Duodenal mucosa (tissue), 2 donors: Measurements from ENCODE around the gene DCD.

Experiments used
- H3K27ac ChIP-seq: one replicate; pipeline ENCODE4 v1.7.0; 2013; ENCODE audit warnings: low read depth, low read length
- H3K27me3 ChIP-seq, 2 donors: one replicate each; pipeline ENCODE4 v1.7.0; 2013; ENCODE audit warnings: low read length in 2 of 2, control low read depth in 1 of 2; ENCODE audit not compliant: insufficient read depth in 2 of 2, control insufficient read depth in 1 of 2
- H3K36me3 ChIP-seq, 2 donors: one replicate each; pipeline ENCODE4 v1.7.0; 2013; ENCODE audit warnings: low read length in 2 of 2, control low read depth in 1 of 2; ENCODE audit not compliant: insufficient read depth in 2 of 2, control insufficient read depth in 1 of 2
- H3K4me1 ChIP-seq, 2 donors: one replicate each; pipeline ENCODE4 v1.7.0; 2013; ENCODE audit warnings: low read length in 2 of 2, control low read depth in 1 of 2; ENCODE audit not compliant: insufficient read depth in 2 of 2, control insufficient read depth in 1 of 2
- H3K4me3 ChIP-seq, 2 donors: one replicate each; pipeline ENCODE4 v1.7.0; 2013; ENCODE audit warnings: low read length in 2 of 2, low read depth in 1 of 2
- H3K9ac ChIP-seq, 2 donors: one replicate each; pipeline ENCODE4 v1.7.0; 2013; ENCODE audit warnings: low read length in 2 of 2, low read depth in 1 of 2
- H3K9me3 ChIP-seq, 2 donors: one replicate each; pipeline ENCODE4 v1.7.0; 2013; ENCODE audit warnings: low read length in 2 of 2, control low read depth in 1 of 2; ENCODE audit not compliant: control insufficient read depth in 1 of 2

The DCD gene

DNA sequence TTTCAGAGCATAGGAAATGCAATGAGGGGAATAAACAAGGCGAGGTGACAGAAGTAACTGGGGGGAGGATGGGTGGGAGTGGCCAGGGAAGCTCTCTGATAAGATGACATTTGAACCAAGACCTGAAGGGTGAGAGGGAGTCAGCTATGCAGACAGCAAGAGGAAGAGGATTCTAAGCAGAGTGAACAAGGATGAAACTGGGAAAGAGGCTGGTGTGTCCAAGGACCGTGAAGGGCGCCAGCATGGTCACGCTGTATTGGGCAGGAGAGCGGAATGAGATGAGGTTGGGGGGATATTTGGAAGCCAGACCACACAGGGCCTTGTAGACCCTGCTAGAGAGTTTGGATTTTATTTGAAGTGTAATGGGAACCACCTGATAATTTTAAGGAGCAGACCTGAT lies 49.2 kb downstream of the DCD start:
- no peak overlapping the region for H3K4me3 ChIP-seq
- H3K4me1 ChIP-seq = no peaks in the 10 kb centered on the region
- H3K27me3 ChIP-seq = peaks cover 0 to 5% of the 10 kb centered on the region in 2 donors
- no peaks in the 10 kb centered on the region for H3K36me3 ChIP-seq
- no peak overlapping the region for H3K9ac ChIP-seq
- H3K9me3 ChIP-seq = no peaks in the 10 kb centered on the region
- no peak overlapping the region for H3K27ac ChIP-seq

GRCh38 chr12:54596526-54596946 lies 51.6 kb downstream of the DCD start:
- H3K27ac ChIP-seq = no peak overlapping the region
- H3K4me3 ChIP-seq = no peak overlapping the region
- H3K4me1 ChIP-seq = no peaks in the 10 kb centered on the region
- H3K9ac ChIP-seq = no peak overlapping the region
- H3K9me3 ChIP-seq = no peaks in the 10 kb centered on the region
- H3K27me3 ChIP-seq = peaks cover 0 to 5% of the 10 kb centered on the region in 2 donors
- no peaks in the 10 kb centered on the region for H3K36me3 ChIP-seq

- no peaks in the 10 kb centered on the region for H3K9me3 ChIP-seq
- no peak overlapping the region for H3K9ac ChIP-seq
- H3K27me3 ChIP-seq = peaks cover 0 to 5% of the 10 kb centered on the region in 2 donors
- no peak overlapping the region for H3K27ac ChIP-seq
- H3K36me3 ChIP-seq = no peaks in the 10 kb centered on the region
- H3K4me3 ChIP-seq = no peak overlapping the region
- no peaks in the 10 kb centered on the region for H3K4me1 ChIP-seq
These were observed 52.7 kb downstream of the DCD start for GRCh38 chr12:54595471-54595870.
